Daoy (cell line): ENCODE data around the gene CUL1. TPM values are rescaled to one million over a fixed set of nuclear protein-coding genes. Genes with fewer than 3 reads are reported as not detected.

Experiments used
- DNase-seq: peaks from one replicate; pipeline ENCODE4 v3.0.0-alpha.2; 2015; ENCODE audit warnings: low read depth
- total RNA-seq: library from RNA; depleted of rRNA; stranded (reverse); fragments of >200 nt; shearing (Covaris generic); gene quantifications from 2 replicates; pipeline ENCODE4 v1.2.3, GENCODE V29; 2014; rRNA removed

CUL1 gene
- total RNA-seq, 1 experiment from 2014 or later: 88.5 TPM

- no peak for DNase-seq
Measured at GRCh38 chr7:148850564-148850963, 151.9 kb downstream of the CUL1 start.

Other genes starting within 250 kb of the CUL1 start
- not detected in 2 replicates for gene C7orf33, start 108.1 kb upstream of the CUL1 start, total RNA-seq
- gene EZH2, start 185.4 kb downstream of the CUL1 start, total RNA-seq: 70.1 and 79.1 TPM in 2 replicates